ENCODE measurements around the gene IMPA2.
A peak's percentile ranks its signal among the peaks of the same experiment; 100 is the strongest.
"Not testable (repeated sequence)": the region's sequence is repeated elsewhere in the genome, so short reads cannot be mapped to it uniquely, and the experiment has no call there.

IMPA2 gene

GRCh38 chr18:11981192-11981542, at the start of gene IMPA2:
TSS of gene IMPA2 (plus strand) at chr18:11981507. CDS start at chr18:11981670, 163 bp downstream.
- DNase-seq (ENCODE audit: low spot score): no peak

- no peak for DNase-seq (ENCODE audit: low spot score)
These were observed 48.9 kb upstream of the IMPA2 start for GRCh38 chr18:11932393-11932792.

GRCh38 chr18:11937874-11938478, 43.3 kb upstream of the IMPA2 start:
- peak; percentile 72 for DNase-seq (ENCODE audit: low spot score)

- DNase-seq (ENCODE audit: low spot score): no peak
These were observed 40.4 kb upstream of the IMPA2 start for GRCh38 chr18:11940956-11941355.

GRCh38 chr18:11943551-11943950, 37.8 kb upstream of the IMPA2 start:
- DNase-seq (ENCODE audit: low spot score): no peak

- DNase-seq (ENCODE audit: low spot score): no peak
These were observed 37.1 kb upstream of the IMPA2 start for GRCh38 chr18:11944252-11944651.

- no peak for DNase-seq (ENCODE audit: low spot score)
These were observed 36.5 kb upstream of the IMPA2 start for GRCh38 chr18:11944786-11945185.

GRCh38 chr18:11945834-11946659, 35.3 kb upstream of the IMPA2 start:
- DNase-seq (ENCODE audit: low spot score): not testable (repeated sequence)

GRCh38 chr18:11946756-11947155, 34.6 kb upstream of the IMPA2 start:
- no peak for DNase-seq (ENCODE audit: low spot score)

GRCh38 chr18:11947214-11948191, 33.8 kb upstream of the IMPA2 start:
- peak; percentile 73 for DNase-seq (ENCODE audit: low spot score)

- DNase-seq (ENCODE audit: low spot score): no peak
These were observed 32.3 kb upstream of the IMPA2 start for GRCh38 chr18:11948852-11949523.

GRCh38 chr18:11950824-11951223, 30.5 kb upstream of the IMPA2 start:
- no peak for DNase-seq (ENCODE audit: low spot score)

GRCh38 chr18:11951390-11951851, 29.9 kb upstream of the IMPA2 start:
- DNase-seq (ENCODE audit: low spot score): no peak

GRCh38 chr18:11953113-11953512, 28.2 kb upstream of the IMPA2 start:
- DNase-seq (ENCODE audit: low spot score): no peak

- DNase-seq (ENCODE audit: low spot score): peak; percentile 44
These were observed 25.9 kb upstream of the IMPA2 start for GRCh38 chr18:11955239-11956029.

GRCh38 chr18:11956371-11957308, 24.7 kb upstream of the IMPA2 start:
- DNase-seq (ENCODE audit: low spot score): no peak

- DNase-seq (ENCODE audit: low spot score): no peak
These were observed 23.7 kb upstream of the IMPA2 start for GRCh38 chr18:11957636-11958035.

- not testable (repeated sequence) for DNase-seq (ENCODE audit: low spot score)
These were observed 21.7 kb upstream of the IMPA2 start for GRCh38 chr18:11959651-11960050.

- no peak for DNase-seq (ENCODE audit: low spot score)
These were observed 20.4 kb upstream of the IMPA2 start for GRCh38 chr18:11960743-11961380.
